Thoracic aorta (tissue), 2 donors: Measurements from ENCODE around the gene PADI3. TPM values are rescaled to one million over a fixed set of nuclear protein-coding genes. Genes with fewer than 3 reads are reported as not detected.

ENCODE experiments used
- ATAC-seq: fragments of 150-250 bp; one replicate; pipeline ENCODE4 v1.8.0; 2017; ENCODE audit warnings: low read depth; ENCODE audit not compliant: insufficient number of reproducible peaks, low FRiP score
- DNase-seq: peaks from one replicate; pipeline ENCODE4 v3.0.0-alpha.2; 2020; ENCODE audit warnings: low spot score
- H3K27ac ChIP-seq, 2 donors: fragments of 200-600 bp; sonication (generic); 1 replicate in 1 of 2; 2 replicates in 1 of 2; pipeline ENCODE4 v1.5.1; 2016; ENCODE audit warnings: mild to moderate bottlenecking in 2 of 2, moderate library complexity in 2 of 2
- H3K27me3 ChIP-seq: fragments of 200-600 bp; sonication (generic); replicated peaks from 2 replicates; pipeline ENCODE4 v1.6.0; 2016; ENCODE audit warnings: mild to moderate bottlenecking; ENCODE audit not compliant: insufficient read depth
- H3K36me3 ChIP-seq: fragments of 200-600 bp; sonication (generic); one replicate; pipeline ENCODE4 v1.5.1; 2016
- H3K4me1 ChIP-seq, 2 donors: fragments of 200-600 bp; sonication (generic); 1 replicate in 1 of 2; 2 replicates in 1 of 2; pipeline versions ENCODE4 v1.5.1 to v1.6.0; 2016; ENCODE audit warnings: low read depth in 2 of 2, mild to moderate bottlenecking in 1 of 2; ENCODE audit not compliant: control insufficient read depth in 1 of 2
- H3K4me3 ChIP-seq: fragments of 200-600 bp; sonication (generic); 2 replicates; pipeline ENCODE4 v1.5.1; 2016; ENCODE audit warnings: mild to moderate bottlenecking
- H3K9me3 ChIP-seq: fragments of 200-600 bp; sonication (generic); 2 replicates; pipeline ENCODE4 v1.5.1; 2016
- CTCF ChIP-seq: fragments of 200-600 bp; sonication (generic); IDR thresholded peaks from one replicate; pipeline ENCODE4 v1.5.1; 2019; ENCODE audit warnings: antibody characterized with exemption
- total RNA-seq, 2 donors: library from RNA; depleted of rRNA; stranded (reverse); fragments of >200 nt; gene quantifications; one replicate each; pipeline versions ENCODE4 v1.1.0 to v1.2.3, GENCODE V29; 2016

PADI3 gene
- total RNA-seq, 2 donors from 2014 or later = not detected

- Histone ChIP-seq H3K36me3 (no peaks in the 10 kb centered on the region), H3K4me3 (no peak overlapping the region), H3K4me1 (no peaks in the 10 kb centered on the region), H3K27ac (no peak overlapping the region), H3K27me3 (no peaks in the 10 kb centered on the region), H3K9me3 (no peaks in the 10 kb centered on the region)
- TF ChIP-seq CTCF = no peak
- no peak for ATAC-seq
- no peak for DNase-seq
These were observed 1.9 kb upstream of the PADI3 start for GRCh38 chr1:17246971-17247370.

- no peaks in the 10 kb centered on the region for H3K9me3 ChIP-seq
- no peaks in the 10 kb centered on the region for H3K27me3 ChIP-seq
- no peak for TF ChIP-seq CTCF
- no peak overlapping the region for H3K4me3 ChIP-seq
- ATAC-seq (no peak), DNase-seq (no peak)
- no peaks in the 10 kb centered on the region for H3K4me1 ChIP-seq
- no peak overlapping the region for H3K27ac ChIP-seq
- H3K36me3 ChIP-seq = no peaks in the 10 kb centered on the region
These were observed 1.7 kb downstream of the PADI3 start for GRCh38 chr1:17250601-17251000.

- Histone ChIP-seq H3K4me3 (no peak overlapping the region), H3K36me3 (no peaks in the 10 kb centered on the region), H3K27ac (no peak overlapping the region), H3K9me3 (no peaks in the 10 kb centered on the region), H3K27me3 (no peaks in the 10 kb centered on the region), H3K4me1 (no peaks in the 10 kb centered on the region)
- ATAC-seq (no peak), DNase-seq (no peak)
- TF ChIP-seq CTCF = no peak
These were observed 2.3 kb downstream of the PADI3 start for GRCh38 chr1:17251246-17251645.

GRCh38 chr1:17251701-17252376 is 2.9 kb downstream of the PADI3 start:
- no peaks in the 10 kb centered on the region for H3K36me3 ChIP-seq
- no peak overlapping the region for H3K4me3 ChIP-seq
- H3K27me3 ChIP-seq = no peaks in the 10 kb centered on the region
- H3K27ac ChIP-seq = no peak overlapping the region
- H3K4me1 ChIP-seq = no peaks in the 10 kb centered on the region
- ATAC-seq (no peak), DNase-seq (no peak)
- TF ChIP-seq CTCF = no peak
- H3K9me3 ChIP-seq = no peaks in the 10 kb centered on the region

GRCh38 chr1:17255336-17255735 is 6.4 kb downstream of the PADI3 start:
- Histone ChIP-seq H3K9me3 (no peaks in the 10 kb centered on the region), H3K27me3 (no peaks in the 10 kb centered on the region), H3K4me1 (no peaks in the 10 kb centered on the region), H3K27ac (no peak overlapping the region), H3K36me3 (no peaks in the 10 kb centered on the region), H3K4me3 (no peak overlapping the region)
- DNase-seq (no peak), ATAC-seq (no peak)
- no peak for TF ChIP-seq CTCF
